ENCODE measurements around the gene KLF5.

- TF ChIP-seq EZH2 (IDR thresholded peaks at IDR 0.05; ENCODE audit: low read depth), result no peak
- TF ChIP-seq, protein P1, sequence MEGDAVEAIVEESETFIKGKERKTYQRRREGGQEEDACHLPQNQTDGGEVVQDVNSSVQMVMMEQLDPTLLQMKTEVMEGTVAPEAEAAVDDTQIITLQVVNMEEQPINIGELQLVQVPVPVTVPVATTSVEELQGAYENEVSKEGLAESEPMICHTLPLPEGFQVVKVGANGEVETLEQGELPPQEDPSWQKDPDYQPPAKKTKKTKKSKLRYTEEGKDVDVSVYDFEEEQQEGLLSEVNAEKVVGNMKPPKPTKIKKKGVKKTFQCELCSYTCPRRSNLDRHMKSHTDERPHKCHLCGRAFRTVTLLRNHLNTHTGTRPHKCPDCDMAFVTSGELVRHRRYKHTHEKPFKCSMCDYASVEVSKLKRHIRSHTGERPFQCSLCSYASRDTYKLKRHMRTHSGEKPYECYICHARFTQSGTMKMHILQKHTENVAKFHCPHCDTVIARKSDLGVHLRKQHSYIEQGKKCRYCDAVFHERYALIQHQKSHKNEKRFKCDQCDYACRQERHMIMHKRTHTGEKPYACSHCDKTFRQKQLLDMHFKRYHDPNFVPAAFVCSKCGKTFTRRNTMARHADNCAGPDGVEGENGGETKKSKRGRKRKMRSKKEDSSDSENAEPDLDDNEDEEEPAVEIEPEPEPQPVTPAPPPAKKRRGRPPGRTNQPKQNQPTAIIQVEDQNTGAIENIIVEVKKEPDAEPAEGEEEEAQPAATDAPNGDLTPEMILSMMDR (conservative IDR thresholded peaks at IDR 0.05), result no peak
Observed at GRCh38 chr13:73025217-73026012, 33.4 kb upstream of the KLF5 start.
